H9 (cell line): ENCODE data around the gene RLN3. TPM values are rescaled to one million over a fixed set of nuclear protein-coding genes. Genes with fewer than 3 reads are reported as not detected.

Experiments
- DNase-seq: peaks from one replicate; pipeline ENCODE4 v3.0.0-alpha.2; 2017
- H2AFZ ChIP-seq: one replicate; pipeline ENCODE4 v1.6.1; 2013; ENCODE audit warnings: mild to moderate bottlenecking, low read length, control low read depth, moderate library complexity
- H2AK5ac ChIP-seq: 2 replicates; pipeline ENCODE4 v1.6.1; 2013; ENCODE audit warnings: low read length, control low read depth, mixed read lengths; ENCODE audit not compliant: insufficient read length
- H2BK120ac ChIP-seq: one replicate; pipeline ENCODE4 v1.6.1; 2013; ENCODE audit warnings: low read depth, mild to moderate bottlenecking, low read length, control low read depth, inconsistent platforms; ENCODE audit not compliant: poor library complexity, severe bottlenecking
- H2BK12ac ChIP-seq: 2 replicates; pipeline ENCODE4 v1.6.1; 2013; ENCODE audit warnings: low read length, control low read depth, mixed read lengths, low read depth; ENCODE audit not compliant: insufficient read length
- H2BK15ac ChIP-seq: 2 replicates; pipeline ENCODE4 v1.6.1; 2013; ENCODE audit warnings: low read depth, low read length, control low read depth
- H2BK20ac ChIP-seq: one replicate; pipeline ENCODE4 v1.6.1; 2013; ENCODE audit warnings: low read depth, mild to moderate bottlenecking, low read length, control low read depth, inconsistent platforms; ENCODE audit not compliant: poor library complexity, severe bottlenecking
- H2BK5ac ChIP-seq: 2 replicates; pipeline ENCODE4 v1.6.1; 2013; ENCODE audit warnings: low read length, control low read depth, mixed read lengths; ENCODE audit not compliant: insufficient read length
- H3K14ac ChIP-seq: 2 replicates; pipeline ENCODE4 v1.6.1; 2013; ENCODE audit warnings: low read length, control low read depth; ENCODE audit not compliant: insufficient read depth
- H3K18ac ChIP-seq: 2 replicates; pipeline ENCODE4 v1.6.1; 2013; ENCODE audit warnings: low read depth, mild to moderate bottlenecking, mixed read lengths, low read length, control low read depth; ENCODE audit not compliant: insufficient read length
- H3K23ac ChIP-seq: 2 replicates; pipeline ENCODE4 v1.6.1; 2013; ENCODE audit warnings: low read length, control low read depth, mixed read lengths, low read depth; ENCODE audit not compliant: insufficient read length
- H3K23me2 ChIP-seq: 2 replicates; pipeline ENCODE4 v1.6.1; 2013; ENCODE audit warnings: low read depth, mild to moderate bottlenecking, mixed read lengths, low read length, control low read depth; ENCODE audit not compliant: insufficient read length, poor library complexity, severe bottlenecking
- H3K27ac ChIP-seq: 2 replicates; pipeline ENCODE4 v1.5.1; 2013; ENCODE audit warnings: low read length, control low read depth, mixed read lengths, low read depth; ENCODE audit not compliant: insufficient read length
- H3K27me3 ChIP-seq: 2 replicates; pipeline ENCODE4 v1.6.1; 2013; ENCODE audit warnings: low read length, control low read depth, inconsistent platforms; ENCODE audit not compliant: insufficient read depth
- H3K4ac ChIP-seq: 2 replicates; pipeline ENCODE4 v1.6.1; 2013; ENCODE audit warnings: low read depth, mild to moderate bottlenecking, control low read depth, inconsistent platforms, low read length, moderate library complexity
- H3K4me1 ChIP-seq: 2 replicates; pipeline ENCODE4 v1.6.1; 2013; ENCODE audit warnings: low read length, control low read depth, inconsistent platforms; ENCODE audit not compliant: insufficient read depth
- H3K4me2 ChIP-seq: 2 replicates; pipeline ENCODE4 v1.6.1; 2013; ENCODE audit warnings: low read length, control low read depth, mixed read lengths; ENCODE audit not compliant: insufficient read length, insufficient read depth
- H3K56ac ChIP-seq: 2 replicates; pipeline ENCODE4 v1.6.1; 2013; ENCODE audit warnings: low read depth, mild to moderate bottlenecking, mixed read lengths, low read length, control low read depth; ENCODE audit not compliant: insufficient read length
- H3K79me1 ChIP-seq: 2 replicates; pipeline ENCODE4 v1.6.1; 2013; ENCODE audit warnings: low read depth, mild to moderate bottlenecking, moderate library complexity, low read length, control low read depth, inconsistent platforms; ENCODE audit not compliant: insufficient read depth, poor library complexity, severe bottlenecking
- H3K79me2 ChIP-seq: 2 replicates; pipeline ENCODE4 v1.6.1; 2013; ENCODE audit warnings: low read length, control low read depth, inconsistent platforms; ENCODE audit not compliant: insufficient read depth
- H3K9ac ChIP-seq: 2 replicates; pipeline ENCODE4 v1.6.1; 2013; ENCODE audit warnings: low read length, control low read depth, mixed read lengths; ENCODE audit not compliant: insufficient read length; ENCODE audit errors: extremely low read depth
- H3K9me3 ChIP-seq: one replicate; pipeline ENCODE4 v1.6.1; 2013; ENCODE audit warnings: low read depth, low read length, inconsistent platforms; ENCODE audit not compliant: control insufficient read depth
- H3T11ph ChIP-seq: one replicate; pipeline ENCODE4 v1.6.1; 2013; ENCODE audit warnings: mild to moderate bottlenecking, low read length, control low read depth, inconsistent platforms
- H4K20me1 ChIP-seq: one replicate; pipeline ENCODE4 v1.6.1; 2013; ENCODE audit not compliant: control insufficient read depth, insufficient read length, insufficient read depth
- H4K5ac ChIP-seq: 2 replicates; pipeline ENCODE4 v1.6.1; 2013; ENCODE audit warnings: low read depth, mild to moderate bottlenecking, mixed read lengths, low read length, control low read depth; ENCODE audit not compliant: insufficient read length
- H4K8ac ChIP-seq: replicated peaks from 2 replicates; pipeline ENCODE4 v1.6.1; 2013; ENCODE audit warnings: low read length, control low read depth, mixed read lengths, low read depth; ENCODE audit not compliant: insufficient read length
- H4K91ac ChIP-seq: 2 replicates; pipeline ENCODE4 v1.6.1; 2013; ENCODE audit warnings: low read depth, mild to moderate bottlenecking, moderate library complexity, mixed read lengths, low read length, control low read depth; ENCODE audit not compliant: insufficient read length
- H3K27ac Mint-ChIP-seq, 3 experiments: 2 replicates in 2 of 3; 3 replicates in 1 of 3; pipeline ENCODE4 v1.8.0; 2020 to 2021; ENCODE audit warnings: mixed read lengths in 3 of 3, mild to moderate bottlenecking in 1 of 3, moderate library complexity in 1 of 3
- H3K27me3 Mint-ChIP-seq: 2 replicates; pipeline ENCODE4 v1.8.0; 2021; ENCODE audit warnings: low read depth, mild to moderate bottlenecking, moderate library complexity, mixed read lengths
- H3K36me3 Mint-ChIP-seq, 3 experiments: 2 replicates in 2 of 3; 3 replicates in 1 of 3; pipeline ENCODE4 v1.8.0; 2020 to 2021; ENCODE audit warnings: low read depth in 3 of 3, mixed read lengths in 3 of 3; ENCODE audit not compliant: insufficient read depth in 1 of 3
- H3K4me1 Mint-ChIP-seq, 2 experiments: 2 replicates each; pipeline ENCODE4 v1.8.0; 2020; ENCODE audit warnings: mixed read lengths in 2 of 2
- H3K4me3 Mint-ChIP-seq, 2 experiments: 2 replicates in 1 of 2; 3 replicates in 1 of 2; pipeline ENCODE4 v1.8.0; 2020 to 2021; ENCODE audit warnings: mild to moderate bottlenecking in 2 of 2, mixed read lengths in 2 of 2, moderate library complexity in 1 of 2
- H3K9me3 Mint-ChIP-seq, 2 experiments: 2 replicates in 1 of 2; 3 replicates in 1 of 2; pipeline ENCODE4 v1.8.0; 2020; ENCODE audit warnings: mild to moderate bottlenecking in 2 of 2, mixed read lengths in 2 of 2, moderate library complexity in 1 of 2
- WGBS: extraction: QIAGEN DNeasy Blood & Tissue Kit; methylation state at CpG from one replicate; pipeline ENCODE4 v1.1.7; 2013; ENCODE audit warnings: missing lambda C conversion rate, low lambda C conversion rate, mixed read lengths; ENCODE audit not compliant: insufficient read length; ENCODE audit errors: extremely low coverage; 5-methylcytosine and 5-hydroxymethylcytosine counted together
- total RNA-seq: library from RNA; stranded (reverse); gene quantifications from 2 replicates; pipeline ENCODE4 v1.2.1, GENCODE V29; 2021
- TF ChIP-seq, protein P1 (sequence below): fragments of 200-600 bp; sonication (generic); conservative IDR thresholded peaks from 3 replicates; pipeline ENCODE4 v1.8.0; 2021; ENCODE audit warnings: antibody characterized with exemption, mild to moderate bottlenecking

The RLN3 gene
- total RNA-seq, 1 experiment from 2014 or later, result not detected

DNA sequence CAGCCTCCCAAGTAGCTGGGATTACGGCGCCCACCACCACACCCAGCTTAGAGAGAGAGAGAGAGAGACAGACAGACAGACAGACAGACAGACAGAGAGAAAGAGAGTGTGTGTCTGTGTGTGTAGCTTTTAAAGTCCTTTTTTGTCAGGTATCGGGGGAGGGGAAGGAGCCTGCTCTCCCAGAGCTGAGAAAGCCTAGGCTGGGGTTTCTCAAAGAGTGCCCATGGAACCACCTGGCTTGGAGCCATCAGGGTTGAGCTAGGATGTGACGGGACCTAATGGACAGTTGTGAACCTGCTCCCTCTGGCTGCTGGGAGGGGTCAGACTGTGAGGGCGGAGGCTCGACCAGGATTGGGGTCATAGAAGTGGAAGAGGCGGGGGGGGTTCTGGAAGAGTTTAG is 38.5 kb upstream of the RLN3 start:
- no peaks in the 10 kb centered on the region for H3K79me2 ChIP-seq
- H2BK120ac ChIP-seq, result no peak overlapping the region
- H3K9me3 Mint-ChIP-seq, result no peaks in the 10 kb centered on the region; a peak in 1 of 5 replicates
- no peak overlapping the region for H3K14ac ChIP-seq
- no peak overlapping the region for H3K18ac ChIP-seq
- H3K4ac ChIP-seq, result no peak overlapping the region
- H3K23me2 ChIP-seq, result no peaks in the 10 kb centered on the region
- H3K4me1 ChIP-seq, result peaks cover 3% of the 10 kb centered on the region; the same call in 1 of the 2 replicates
- peaks cover 37 to 48% of the 10 kb centered on the region in 2 experiments for H3K4me1 Mint-ChIP-seq
- H4K20me1 ChIP-seq, result no peaks in the 10 kb centered on the region
- peak overlapping the region; percentile 14 to 74 (median 56) for H3K27ac Mint-ChIP-seq
- WGBS, result no CpG with 5 or more reads among the region's 7 CpGs
- DNase-seq, result no peak
- no peak overlapping the region for H4K5ac ChIP-seq
- TF ChIP-seq, protein P1, sequence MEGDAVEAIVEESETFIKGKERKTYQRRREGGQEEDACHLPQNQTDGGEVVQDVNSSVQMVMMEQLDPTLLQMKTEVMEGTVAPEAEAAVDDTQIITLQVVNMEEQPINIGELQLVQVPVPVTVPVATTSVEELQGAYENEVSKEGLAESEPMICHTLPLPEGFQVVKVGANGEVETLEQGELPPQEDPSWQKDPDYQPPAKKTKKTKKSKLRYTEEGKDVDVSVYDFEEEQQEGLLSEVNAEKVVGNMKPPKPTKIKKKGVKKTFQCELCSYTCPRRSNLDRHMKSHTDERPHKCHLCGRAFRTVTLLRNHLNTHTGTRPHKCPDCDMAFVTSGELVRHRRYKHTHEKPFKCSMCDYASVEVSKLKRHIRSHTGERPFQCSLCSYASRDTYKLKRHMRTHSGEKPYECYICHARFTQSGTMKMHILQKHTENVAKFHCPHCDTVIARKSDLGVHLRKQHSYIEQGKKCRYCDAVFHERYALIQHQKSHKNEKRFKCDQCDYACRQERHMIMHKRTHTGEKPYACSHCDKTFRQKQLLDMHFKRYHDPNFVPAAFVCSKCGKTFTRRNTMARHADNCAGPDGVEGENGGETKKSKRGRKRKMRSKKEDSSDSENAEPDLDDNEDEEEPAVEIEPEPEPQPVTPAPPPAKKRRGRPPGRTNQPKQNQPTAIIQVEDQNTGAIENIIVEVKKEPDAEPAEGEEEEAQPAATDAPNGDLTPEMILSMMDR, result no peak
- H4K91ac ChIP-seq, result no peak overlapping the region
- H3T11ph ChIP-seq, result no peak overlapping the region
- H2BK5ac ChIP-seq, result no peak overlapping the region
- H2BK20ac ChIP-seq, result no peak overlapping the region
- no peak overlapping the region for H3K56ac ChIP-seq
- H3K27ac ChIP-seq, result no peak overlapping the region
- H3K79me1 ChIP-seq, result no peaks in the 10 kb centered on the region
- H2AK5ac ChIP-seq, result no peak overlapping the region
- no peak overlapping the region for H3K4me2 ChIP-seq
- H2BK15ac ChIP-seq, result no peak overlapping the region
- no peaks in the 10 kb centered on the region for H3K9me3 ChIP-seq
- peaks cover 0 to 33% (median 18%) of the 10 kb centered on the region in 3 experiments; a peak in 6 of 7 replicates for H3K36me3 Mint-ChIP-seq
- no peak overlapping the region for H3K9ac ChIP-seq
- H2AFZ ChIP-seq, result no peak overlapping the region
- no peak overlapping the region; a peak in 1 of 5 replicates for H3K4me3 Mint-ChIP-seq
- H3K27me3 ChIP-seq, result no peaks in the 10 kb centered on the region
- no peaks in the 10 kb centered on the region for H3K27me3 Mint-ChIP-seq
- H2BK12ac ChIP-seq, result no peak overlapping the region
- H4K8ac ChIP-seq, result no peak overlapping the region
- H3K23ac ChIP-seq, result no peak overlapping the region
